ENCODE measurements around the gene SLC6A18. TPM values are rescaled to one million over a fixed set of nuclear protein-coding genes. Genes with fewer than 3 reads are reported as not detected.

The SLC6A18 gene
- total RNA-seq, 2 donors from 2014 or later = not detected

GRCh38 chr5:1256776-1257175 lies 31.6 kb downstream of the SLC6A18 start:
- Histone ChIP-seq H3K27me3 (replicated peaks; ENCODE audit: insufficient read depth) (no peaks in the 10 kb centered on the region), H3K4me3 (no peak overlapping the region), H3K36me3 (no peaks in the 10 kb centered on the region), H3K27ac (no peak overlapping the region), H3K9me3 (no peaks in the 10 kb centered on the region), H3K4me1 (ENCODE audit: control insufficient read depth in 1 of 2, low read depth in 2 of 2) (no peaks in the 10 kb centered on the region)
- TF ChIP-seq CTCF (IDR thresholded peaks at IDR 0.05) = no peak
- ATAC-seq (ENCODE audit: insufficient number of reproducible peaks, low FRiP score, low read depth) (no peak), DNase-seq (ENCODE audit: low spot score) (no peak)

- ATAC-seq (ENCODE audit: insufficient number of reproducible peaks, low FRiP score, low read depth) = no peak
- Histone ChIP-seq H3K4me3 (no peak overlapping the region), H3K27ac (no peak overlapping the region), H3K27me3 (replicated peaks; ENCODE audit: insufficient read depth) (no peaks in the 10 kb centered on the region), H3K9me3 (no peaks in the 10 kb centered on the region), H3K4me1 (ENCODE audit: control insufficient read depth in 1 of 2, low read depth in 2 of 2) (no peaks in the 10 kb centered on the region), H3K36me3 (no peaks in the 10 kb centered on the region)
- no peak for DNase-seq (ENCODE audit: low spot score)
- no peak for TF ChIP-seq CTCF (IDR thresholded peaks at IDR 0.05)
These were observed 32.2 kb downstream of the SLC6A18 start for GRCh38 chr5:1257363-1257762.

- no peak for TF ChIP-seq CTCF (IDR thresholded peaks at IDR 0.05)
- no peaks in the 10 kb centered on the region for H3K4me1 ChIP-seq (ENCODE audit: control insufficient read depth in 1 of 2, low read depth in 2 of 2)
- ATAC-seq (ENCODE audit: insufficient number of reproducible peaks, low FRiP score, low read depth) = no peak
- DNase-seq (ENCODE audit: low spot score) = no peak
- H3K27ac ChIP-seq = no peak overlapping the region
- H3K4me3 ChIP-seq = no peak overlapping the region
- no peaks in the 10 kb centered on the region for H3K27me3 ChIP-seq (replicated peaks; ENCODE audit: insufficient read depth)
- H3K36me3 ChIP-seq = no peaks in the 10 kb centered on the region
- no peaks in the 10 kb centered on the region for H3K9me3 ChIP-seq
These were observed 32.7 kb downstream of the SLC6A18 start for GRCh38 chr5:1257841-1258240.

- Histone ChIP-seq H3K9me3 (no peaks in the 10 kb centered on the region), H3K36me3 (no peaks in the 10 kb centered on the region), H3K4me3 (no peak overlapping the region), H3K27ac (no peak overlapping the region), H3K27me3 (replicated peaks; ENCODE audit: insufficient read depth) (no peaks in the 10 kb centered on the region), H3K4me1 (ENCODE audit: control insufficient read depth in 1 of 2, low read depth in 2 of 2) (no peaks in the 10 kb centered on the region)
- ATAC-seq (ENCODE audit: insufficient number of reproducible peaks, low FRiP score, low read depth) = no peak
- no peak for TF ChIP-seq CTCF (IDR thresholded peaks at IDR 0.05)
- DNase-seq (ENCODE audit: low spot score) = no peak
These were observed 34.8 kb downstream of the SLC6A18 start for GRCh38 chr5:1259806-1260480.

- no peaks in the 10 kb centered on the region for H3K4me1 ChIP-seq (ENCODE audit: control insufficient read depth in 1 of 2, low read depth in 2 of 2)
- no peak overlapping the region for H3K4me3 ChIP-seq
- no peaks in the 10 kb centered on the region for H3K36me3 ChIP-seq
- TF ChIP-seq CTCF (IDR thresholded peaks at IDR 0.05) = no peak
- H3K27me3 ChIP-seq (replicated peaks; ENCODE audit: insufficient read depth) = no peaks in the 10 kb centered on the region
- H3K27ac ChIP-seq = no peak overlapping the region
- DNase-seq (ENCODE audit: low spot score) = no peak
- ATAC-seq (ENCODE audit: insufficient number of reproducible peaks, low FRiP score, low read depth) = no peak
- H3K9me3 ChIP-seq = no peaks in the 10 kb centered on the region
These were observed 36.5 kb downstream of the SLC6A18 start for GRCh38 chr5:1261643-1262042.
